HG02973 (cell line): Measurements from ENCODE around the gene MORN1.

Source experiments
- ATAC-seq: cut with Tn5 transposase; IDR thresholded peaks from one replicate; pipeline ENCODE4 v1.9.1; 2021; ENCODE audit warnings: moderate library complexity; ENCODE audit not compliant: unreplicated experiment

Gene MORN1

GRCh38 chr1:2311184-2312032, 79.9 kb downstream of the MORN1 start:
- ATAC-seq = no peak

- no peak for ATAC-seq
These were observed 80.8 kb downstream of the MORN1 start for GRCh38 chr1:2310332-2311183.

GRCh38 chr1:2308844-2309243, 82.5 kb downstream of the MORN1 start:
- ATAC-seq = no peak

GRCh38 chr1:2307972-2308371, 83.4 kb downstream of the MORN1 start:
- ATAC-seq = no peak

GRCh38 chr1:2307064-2307605, 84.2 kb downstream of the MORN1 start:
- ATAC-seq = no peak

- no peak for ATAC-seq
These were observed 85.0 kb downstream of the MORN1 start for GRCh38 chr1:2306151-2306978.

GRCh38 chr1:2304921-2305681, 86.3 kb downstream of the MORN1 start:
- no peak for ATAC-seq

GRCh38 chr1:2304282-2304681, 87.1 kb downstream of the MORN1 start:
- no peak for ATAC-seq

- ATAC-seq = no peak
These were observed 87.6 kb downstream of the MORN1 start for GRCh38 chr1:2303781-2304180.

GRCh38 chr1:2303016-2303775, 88.2 kb downstream of the MORN1 start:
- ATAC-seq = no peak

- no peak for ATAC-seq
These were observed 88.9 kb downstream of the MORN1 start for GRCh38 chr1:2302292-2302925.

- ATAC-seq = no peak
These were observed 89.6 kb downstream of the MORN1 start for GRCh38 chr1:2301607-2302291.

- peak; percentile 34 for ATAC-seq
These were observed 90.3 kb downstream of the MORN1 start for GRCh38 chr1:2300851-2301606.

GRCh38 chr1:2300004-2300771, 91.2 kb downstream of the MORN1 start:
- peak; percentile 70 for ATAC-seq

GRCh38 chr1:2299131-2299627, 92.2 kb downstream of the MORN1 start:
- ATAC-seq = no peak

GRCh38 chr1:2298685-2299084, 92.7 kb downstream of the MORN1 start:
- ATAC-seq = no peak
